SU-DHL-6 (cell line): ENCODE measurements around the gene LRRC55.

Experiments used
- H2AFZ ChIP-seq: fragments of 200-600 bp; sonication (generic); 2 replicates; pipeline ENCODE4 v1.6.1; 2014; ENCODE audit warnings: low read depth, mild to moderate bottlenecking, moderate library complexity, mixed read lengths, antibody characterized with exemption, low read length; ENCODE audit not compliant: severe bottlenecking
- H3F3A ChIP-seq: fragments of 200-600 bp; shearing (Covaris generic); 2 replicates; pipeline ENCODE4 v1.6.0; 2016; ENCODE audit warnings: antibody characterized with exemption, mild to moderate bottlenecking; ENCODE audit not compliant: insufficient read depth
- H3K27ac ChIP-seq: fragments of 200-600 bp; sonication (generic); 2 replicates; pipeline ENCODE4 v1.5.1; 2016; ENCODE audit warnings: low read depth, mild to moderate bottlenecking, low read length, moderate library complexity, mixed read lengths
- H3K27me3 ChIP-seq: fragments of 200-600 bp; sonication (generic), shearing (Covaris generic); 2 replicates; pipeline ENCODE4 v1.6.0; 2014; ENCODE audit warnings: mild to moderate bottlenecking, low read length
- H3K36me3 ChIP-seq: fragments of 200-600 bp; sonication (generic); 2 replicates; pipeline ENCODE4 v1.6.1; 2014; ENCODE audit warnings: mild to moderate bottlenecking, low read length, mixed read lengths
- H3K4me2 ChIP-seq: fragments of 300-600, 200-600 bp; shearing (Covaris generic), sonication (generic); 2 replicates; pipeline ENCODE4 v1.6.0; 2014; ENCODE audit warnings: low read length, low read depth, mild to moderate bottlenecking; ENCODE audit not compliant: poor library complexity, severe bottlenecking
- H3K4me3 ChIP-seq: fragments of 200-600 bp; sonication (generic); 2 replicates; pipeline ENCODE4 v1.5.1; 2014; ENCODE audit warnings: antibody characterized with exemption, low read length, mild to moderate bottlenecking, mixed read lengths; ENCODE audit not compliant: insufficient read depth, poor library complexity, severe bottlenecking
- H3K79me2 ChIP-seq: fragments of 200-600 bp; sonication (generic); 2 replicates; pipeline ENCODE4 v1.6.1; 2014; ENCODE audit warnings: mild to moderate bottlenecking, low read length, moderate library complexity; ENCODE audit not compliant: insufficient read depth
- H3K9ac ChIP-seq: fragments of 200-600 bp; sonication (generic); 2 replicates; pipeline ENCODE4 v1.7.0; 2014; ENCODE audit warnings: mild to moderate bottlenecking, low read length
- H3K9me2 ChIP-seq: fragments of 200-600 bp; sonication (generic); replicated peaks from 2 replicates; pipeline ENCODE4 v1.6.1; 2014; ENCODE audit warnings: low read length; ENCODE audit not compliant: insufficient read depth
- H3K9me3 ChIP-seq: fragments of 200-600 bp; sonication (generic); 2 replicates; pipeline ENCODE4 v1.6.1; 2014; ENCODE audit warnings: low read length, mixed read lengths; ENCODE audit not compliant: insufficient read depth
- H4K20me1 ChIP-seq: fragments of 200-600 bp; sonication (generic); 2 replicates; pipeline ENCODE4 v1.6.1; 2014; ENCODE audit warnings: low read depth, mild to moderate bottlenecking, antibody characterized with exemption, low read length, moderate library complexity, mixed read lengths
- CTCF ChIP-seq: fragments of 200-600 bp; sonication (generic); IDR thresholded peaks from one replicate; pipeline ENCODE4 v1.5.1; 2017; ENCODE audit warnings: antibody characterized with exemption, mild to moderate bottlenecking, low read length, moderate library complexity; ENCODE audit not compliant: insufficient read depth, poor library complexity, severe bottlenecking
- EZH2phosphoT487 ChIP-seq: fragments of 200-600 bp; sonication (generic), shearing (Covaris generic); conservative IDR thresholded peaks from 2 replicates; pipeline ENCODE4 v1.6.1; 2018; ENCODE audit warnings: mild to moderate bottlenecking, antibody characterized with exemption, low read length, moderate library complexity, mixed read lengths

The LRRC55 gene

GRCh38 chr11:57224537-57224936 lies 42.8 kb downstream of the LRRC55 start:
- Histone ChIP-seq H3K9me2 (no peaks in the 10 kb centered on the region), H3K27ac (no peak overlapping the region), H3K36me3 (no peaks in the 10 kb centered on the region), H3K4me2 (no peak overlapping the region), H4K20me1 (no peaks in the 10 kb centered on the region), H2AFZ (no peak overlapping the region), H3K79me2 (no peaks in the 10 kb centered on the region), H3K9me3 (no peaks in the 10 kb centered on the region), H3K4me3 (no peak overlapping the region), H3K27me3 (no peaks in the 10 kb centered on the region), H3F3A (no peaks in the 10 kb centered on the region), H3K9ac (no peak overlapping the region)
- TF ChIP-seq CTCF (no peak), EZH2phosphoT487 (no peak)

GRCh38 chr11:57228600-57228999 lies 46.8 kb downstream of the LRRC55 start:
- Histone ChIP-seq H2AFZ (no peak overlapping the region), H4K20me1 (no peaks in the 10 kb centered on the region), H3K27me3 (no peaks in the 10 kb centered on the region), H3K9me2 (no peaks in the 10 kb centered on the region), H3F3A (no peaks in the 10 kb centered on the region), H3K9ac (no peak overlapping the region), H3K27ac (no peak overlapping the region), H3K79me2 (no peaks in the 10 kb centered on the region), H3K4me2 (no peak overlapping the region), H3K4me3 (no peak overlapping the region), H3K36me3 (no peaks in the 10 kb centered on the region), H3K9me3 (no peaks in the 10 kb centered on the region)
- no peak for TF ChIP-seq EZH2phosphoT487
- no peak for TF ChIP-seq CTCF

- H3K9me3 ChIP-seq: no peaks in the 10 kb centered on the region
- no peaks in the 10 kb centered on the region for H3F3A ChIP-seq
- no peak overlapping the region for H3K4me3 ChIP-seq
- no peaks in the 10 kb centered on the region for H4K20me1 ChIP-seq
- no peaks in the 10 kb centered on the region for H3K27me3 ChIP-seq
- no peak overlapping the region for H3K9ac ChIP-seq
- H3K4me2 ChIP-seq: no peak overlapping the region
- no peaks in the 10 kb centered on the region for H3K9me2 ChIP-seq
- no peak overlapping the region for H2AFZ ChIP-seq
- no peaks in the 10 kb centered on the region for H3K79me2 ChIP-seq
- H3K36me3 ChIP-seq: no peaks in the 10 kb centered on the region
- TF ChIP-seq EZH2phosphoT487 (no peak), CTCF (no peak)
- H3K27ac ChIP-seq: no peak overlapping the region
Measured at GRCh38 chr11:57230316-57230715, 48.6 kb downstream of the LRRC55 start.
